Measurements from ENCODE around the gene CUL7. TPM values are rescaled to one million over a fixed set of nuclear protein-coding genes. Genes with fewer than 3 reads are reported as not detected.
A peak's percentile ranks its signal among the peaks of the same experiment; 100 is the strongest.
"Not testable (repeated sequence)": the region's sequence is repeated elsewhere in the genome, so short reads cannot be mapped to it uniquely, and the experiment has no call there.

CUL7 gene
- total RNA-seq, 1 experiment from 2014 or later, result 8.2 TPM

DNA sequence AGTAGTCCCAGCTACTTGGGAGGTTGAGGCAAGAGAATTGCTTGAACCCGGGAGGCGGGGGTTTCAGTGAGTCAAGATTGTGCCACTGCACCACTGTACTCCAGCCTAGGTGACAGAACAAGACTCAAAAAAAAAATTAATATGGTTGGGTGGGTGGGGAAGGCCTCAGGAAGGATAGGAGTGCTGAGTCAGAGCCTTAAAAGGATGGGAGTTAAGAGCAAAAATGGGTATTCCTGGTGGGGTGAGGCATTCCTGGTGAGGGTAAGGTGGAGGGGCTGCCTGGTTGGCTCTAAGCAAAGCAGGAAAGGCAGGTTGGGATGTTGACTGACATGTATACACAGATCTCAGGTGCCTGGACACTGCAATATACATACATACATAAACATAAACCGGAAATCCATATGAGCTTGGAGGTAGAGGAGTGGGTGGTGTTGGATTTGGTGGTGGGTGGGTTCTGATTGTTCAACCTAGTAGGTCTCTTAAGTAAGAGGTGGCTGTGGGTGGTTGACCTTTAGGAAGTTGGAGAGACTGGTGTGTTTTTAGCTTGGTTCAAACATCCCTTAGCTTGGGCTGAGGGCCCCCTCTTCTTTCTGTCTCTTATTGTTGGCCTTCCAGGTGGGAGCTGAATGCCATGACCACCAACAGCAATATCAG is 33.5 kb downstream of the CUL7 start:
- DNase-seq (ENCODE audit: extremely low read depth, low read depth), result no peak

DNA sequence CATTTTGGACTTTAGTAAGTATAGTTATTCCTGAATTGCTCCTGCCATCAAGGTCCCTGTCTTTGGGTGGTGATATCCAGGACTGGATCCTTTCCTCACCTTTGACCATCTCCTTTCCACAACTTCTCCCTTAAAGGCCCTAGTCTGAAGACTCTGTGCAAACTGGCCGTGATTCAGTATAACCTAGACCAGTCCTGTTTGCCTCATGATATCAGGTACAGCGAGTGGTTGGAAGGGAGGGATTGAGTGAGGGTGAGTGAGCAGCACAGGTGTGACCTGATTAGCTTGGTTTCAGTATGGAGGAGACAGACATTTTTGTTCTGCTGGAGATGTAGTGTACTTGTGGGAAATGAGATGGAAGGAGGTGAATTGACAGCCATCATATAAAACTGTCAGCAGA is 34.5 kb downstream of the CUL7 start:
- DNase-seq (ENCODE audit: extremely low read depth, low read depth), result no peak

DNA sequence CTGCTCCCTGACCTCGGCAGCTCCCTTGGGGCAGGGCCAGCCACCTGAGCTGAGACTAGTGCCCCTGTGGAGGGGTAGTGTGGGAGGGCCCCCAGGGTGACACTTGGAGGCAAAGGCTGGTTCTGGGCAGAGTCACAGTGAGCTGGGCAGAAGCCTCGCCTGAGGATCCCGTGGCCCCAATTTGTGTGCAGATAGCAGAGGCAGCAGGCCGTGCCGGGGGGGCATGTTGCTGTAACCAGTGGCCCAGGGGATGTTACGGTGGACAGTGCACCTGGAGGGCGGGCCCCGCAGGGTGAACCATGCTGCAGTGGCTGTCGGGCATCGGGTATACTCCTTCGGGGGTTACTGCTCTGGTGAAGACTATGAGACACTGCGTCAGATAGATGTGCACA is 36.7 kb downstream of the CUL7 start:
- DNase-seq (ENCODE audit: extremely low read depth, low read depth), result no peak

DNA sequence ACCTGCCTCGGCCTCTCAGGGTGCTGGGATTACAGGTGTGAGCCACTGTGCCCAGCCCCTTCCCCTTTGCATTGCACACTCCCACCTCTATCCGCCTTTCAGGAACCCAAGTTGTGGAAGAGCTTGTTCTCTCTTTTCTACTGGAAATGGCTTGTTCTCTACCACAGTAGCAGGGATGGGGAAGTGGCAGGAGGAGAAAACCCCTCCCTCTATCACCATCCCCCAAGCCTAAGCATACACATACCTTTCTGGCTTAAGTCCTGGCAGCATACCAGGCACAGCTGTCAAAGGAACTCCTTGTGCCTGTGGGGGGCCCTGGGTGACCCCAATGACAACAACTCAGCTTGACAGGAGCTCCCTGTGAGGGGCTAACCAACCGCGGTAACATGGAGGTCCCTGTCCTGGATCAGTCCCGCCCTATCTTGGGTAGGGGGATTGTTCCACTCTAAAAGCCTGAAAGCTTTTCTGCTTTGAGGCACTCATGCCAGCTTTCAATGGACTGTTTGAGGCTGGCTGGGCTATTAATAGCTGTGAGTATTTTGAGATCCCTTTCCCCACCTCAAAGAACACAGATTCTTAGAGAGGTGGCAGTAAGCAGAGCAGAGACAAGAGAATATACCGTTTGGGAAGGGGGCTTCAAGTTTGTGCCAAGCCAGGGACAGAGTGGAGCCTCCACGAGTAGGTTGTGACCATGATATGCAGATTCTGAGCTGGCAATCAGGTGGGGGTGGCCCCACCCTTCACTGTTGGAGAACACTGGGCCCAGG is 37.3 kb downstream of the CUL7 start:
- no peak for DNase-seq (ENCODE audit: extremely low read depth, low read depth)

- DNase-seq (ENCODE audit: extremely low read depth, low read depth), result no peak
Observed at GRCh38 chr6:43014434-43014909, 39.2 kb downstream of the CUL7 start.

- peak; percentile 99 for DNase-seq (ENCODE audit: extremely low read depth, low read depth)
Observed at GRCh38 chr6:43013843-43014433, 39.7 kb downstream of the CUL7 start, which contains the start of the genes KLHDC3 and MEA1. Gene KLHDC3 (plus strand): TSS chr6:43014249. CDS start chr6:43017193, 2,944 bp downstream. Gene MEA1 (minus strand): TSS chr6:43013946. CDS start chr6:43013813, 133 bp downstream.

DNA sequence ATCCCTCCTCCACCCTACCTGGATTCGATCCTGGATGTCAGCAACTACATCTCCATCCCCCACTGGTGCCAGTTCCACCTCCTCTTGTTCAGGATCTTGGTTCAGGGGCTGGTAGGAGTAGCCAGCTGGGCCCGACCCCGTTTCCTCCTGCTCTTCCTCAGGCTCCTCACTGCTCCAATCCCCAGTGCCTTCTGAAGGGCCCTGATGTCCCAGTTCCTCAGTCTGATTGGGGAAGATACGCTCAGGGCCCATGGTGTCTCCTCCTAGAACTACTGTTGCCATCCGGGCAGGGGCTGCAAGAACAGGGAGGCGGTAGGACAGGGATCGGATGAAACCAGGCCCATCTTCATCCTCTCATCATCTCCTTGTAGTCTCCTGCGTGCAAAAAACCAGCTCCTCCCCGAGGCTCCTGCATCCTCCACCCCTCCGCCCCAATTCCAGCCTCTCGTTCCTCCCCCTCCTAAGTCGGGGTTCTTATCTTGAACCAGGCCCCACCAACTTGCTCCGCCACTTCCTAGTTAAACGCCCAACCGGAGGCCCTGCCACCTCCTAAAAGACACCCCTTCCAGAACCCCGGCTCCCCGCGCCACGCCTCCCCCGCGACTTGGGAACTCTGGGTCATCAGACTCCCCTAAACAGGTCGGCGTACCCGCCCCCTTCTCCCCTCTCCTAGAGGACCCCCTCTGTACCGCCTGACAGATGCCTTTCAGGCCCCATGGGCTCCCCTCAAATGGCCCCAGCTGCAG is 40.4 kb downstream of the CUL7 start:
- DNase-seq (ENCODE audit: extremely low read depth, low read depth), result no peak

DNA sequence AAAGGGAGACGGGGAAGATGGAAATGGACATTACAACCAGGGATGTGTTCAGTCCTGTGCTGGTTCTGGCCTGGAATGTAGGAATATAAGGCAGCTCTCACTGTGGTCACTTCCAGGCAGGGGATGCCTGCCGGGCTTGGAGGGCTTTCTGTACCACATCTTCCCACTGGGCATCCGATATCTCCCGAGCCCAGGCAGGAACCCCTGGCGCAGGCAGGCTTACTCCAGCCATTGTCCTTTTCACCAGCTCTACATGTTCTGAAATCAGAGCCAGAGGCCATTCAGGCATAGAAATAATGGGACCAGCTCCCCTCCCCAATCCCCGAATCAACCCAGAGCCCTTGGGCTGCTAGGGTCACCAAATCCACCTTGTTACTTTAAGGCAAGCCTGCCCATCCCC is 41.3 kb downstream of the CUL7 start:
- DNase-seq (ENCODE audit: extremely low read depth, low read depth), result no peak

- DNase-seq (ENCODE audit: extremely low read depth, low read depth), result no peak
Observed at GRCh38 chr6:43011207-43011606, 42.4 kb downstream of the CUL7 start.

DNA sequence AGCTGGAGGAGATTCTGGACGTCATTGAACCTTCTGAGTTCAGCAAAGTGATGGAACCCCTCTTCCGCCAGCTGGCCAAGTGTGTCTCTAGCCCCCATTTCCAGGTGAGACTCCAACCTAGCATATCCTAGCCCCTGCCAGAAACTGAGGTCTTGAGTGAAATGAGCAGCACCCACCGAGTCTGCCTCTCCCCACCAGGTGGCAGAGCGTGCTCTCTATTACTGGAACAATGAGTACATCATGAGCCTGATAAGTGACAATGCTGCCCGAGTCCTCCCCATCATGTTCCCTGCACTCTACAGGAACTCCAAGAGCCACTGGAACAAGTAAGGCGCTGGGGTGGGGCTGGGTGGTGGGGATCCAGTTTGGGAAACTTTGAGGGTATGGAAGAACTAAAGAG is 44.5 kb downstream of the CUL7 start:
- no peak for DNase-seq (ENCODE audit: extremely low read depth, low read depth)

- no peak for DNase-seq (ENCODE audit: extremely low read depth, low read depth)
Observed at GRCh38 chr6:43007126-43007525, 46.5 kb downstream of the CUL7 start.

- no peak for DNase-seq (ENCODE audit: extremely low read depth, low read depth)
Observed at GRCh38 chr6:43006251-43006650, 47.4 kb downstream of the CUL7 start.

DNA sequence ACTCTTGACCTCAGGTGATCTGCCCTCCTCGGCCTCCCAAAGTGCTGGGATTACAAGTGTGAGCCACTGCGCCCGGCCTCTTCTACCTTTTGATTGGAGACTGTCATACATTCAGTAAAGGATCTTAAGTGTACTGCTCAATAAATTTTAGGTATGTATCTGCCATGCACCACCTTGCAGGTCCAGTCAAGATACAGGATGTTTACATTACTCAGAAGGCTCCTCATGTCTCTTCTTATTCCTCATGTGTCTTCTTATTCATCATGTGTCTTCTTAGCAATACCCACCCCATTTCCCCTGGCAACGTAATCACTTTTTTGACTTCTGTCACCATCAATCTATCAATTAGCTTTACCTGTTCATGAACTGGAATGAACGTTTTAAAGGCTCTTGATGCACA is 47.8 kb downstream of the CUL7 start:
- DNase-seq (ENCODE audit: extremely low read depth, low read depth), result no peak

GRCh38 chr6:43001843-43002242 is 51.8 kb downstream of the CUL7 start:
- DNase-seq (ENCODE audit: extremely low read depth, low read depth), result no peak

DNA sequence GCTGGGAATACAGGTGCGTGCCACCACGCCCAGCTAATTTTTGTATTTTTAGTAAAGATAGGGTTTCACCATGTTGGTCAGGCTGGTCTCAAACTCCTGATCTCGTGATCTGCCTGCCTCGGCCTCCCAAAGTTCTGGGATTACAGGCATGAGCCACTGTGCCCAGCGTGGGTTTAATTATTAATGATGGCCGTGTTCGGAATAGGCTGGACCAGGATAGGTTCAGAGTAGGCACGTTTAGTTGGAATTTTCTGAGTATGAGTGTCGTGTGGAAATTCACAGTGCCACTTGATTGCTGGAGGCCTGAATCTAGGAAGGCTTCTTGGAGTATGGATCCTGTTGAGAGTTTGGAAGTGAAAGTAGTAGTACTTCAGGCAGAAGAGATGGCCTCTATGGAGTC is 55.4 kb downstream of the CUL7 start:
- DNase-seq (ENCODE audit: extremely low read depth, low read depth), result not testable (repeated sequence)

DNA sequence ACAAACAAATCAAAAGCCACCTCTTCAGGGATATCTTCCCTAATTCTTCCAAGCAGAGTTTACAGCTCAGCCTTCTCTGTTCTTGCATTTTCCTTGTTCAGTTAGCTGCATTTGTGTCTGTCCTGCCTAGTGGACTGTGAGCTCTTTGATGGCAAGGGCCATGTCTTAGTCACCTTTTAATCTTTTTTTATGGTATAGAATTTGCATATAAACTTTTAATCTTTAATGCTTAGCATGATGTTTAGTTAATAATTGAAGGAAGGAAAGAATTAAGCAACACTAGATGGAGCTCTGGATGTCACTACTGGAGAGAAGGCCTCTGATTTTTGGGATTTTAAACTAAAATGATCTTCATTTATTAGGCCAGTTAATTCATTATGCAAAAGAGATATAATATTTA is 57.1 kb downstream of the CUL7 start:
- no peak for DNase-seq (ENCODE audit: extremely low read depth, low read depth)

- DNase-seq (ENCODE audit: extremely low read depth, low read depth), result no peak
Observed at GRCh38 chr6:42993445-42993844, 60.2 kb downstream of the CUL7 start.

GRCh38 chr6:42989923-42990322 is 63.7 kb downstream of the CUL7 start:
- DNase-seq (ENCODE audit: extremely low read depth, low read depth), result no peak

GRCh38 chr6:42988486-42989020 is 65.1 kb downstream of the CUL7 start:
- DNase-seq (ENCODE audit: extremely low read depth, low read depth), result no peak
